ENCODE data around the gene ATG16L2.

The ATG16L2 gene

GRCh38 chr11:72776844-72777754, 37.1 kb upstream of the ATG16L2 start:
- no peak for TF ChIP-seq ZC3H10 (CRISPR knock-in tag; IDR thresholded peaks at IDR 0.05)
- TF ChIP-seq ZFP3 (CRISPR knock-in tag; IDR thresholded peaks at IDR 0.05) = no peak
- no peak for TF ChIP-seq ZFP30 (CRISPR knock-in tag; IDR thresholded peaks at IDR 0.05)
- TF ChIP-seq SNAI2 (CRISPR knock-in tag; IDR thresholded peaks at IDR 0.05) = no peak
- TF ChIP-seq TOX (CRISPR knock-in tag; IDR thresholded peaks at IDR 0.05; ENCODE audit: borderline replicate concordance) = no peak
- TF ChIP-seq PPARA (CRISPR knock-in tag; IDR thresholded peaks at IDR 0.05; ENCODE audit: borderline replicate concordance) = no peak
- TF ChIP-seq CSDC2 (CRISPR knock-in tag; IDR thresholded peaks at IDR 0.05) = no peak
- no peak for TF ChIP-seq CREB5 (CRISPR knock-in tag; IDR thresholded peaks at IDR 0.05; ENCODE audit: low read depth)
- TF ChIP-seq ZNF70 (CRISPR knock-in tag; IDR thresholded peaks at IDR 0.05) = no peak
- no peak for ATAC-seq

DNA sequence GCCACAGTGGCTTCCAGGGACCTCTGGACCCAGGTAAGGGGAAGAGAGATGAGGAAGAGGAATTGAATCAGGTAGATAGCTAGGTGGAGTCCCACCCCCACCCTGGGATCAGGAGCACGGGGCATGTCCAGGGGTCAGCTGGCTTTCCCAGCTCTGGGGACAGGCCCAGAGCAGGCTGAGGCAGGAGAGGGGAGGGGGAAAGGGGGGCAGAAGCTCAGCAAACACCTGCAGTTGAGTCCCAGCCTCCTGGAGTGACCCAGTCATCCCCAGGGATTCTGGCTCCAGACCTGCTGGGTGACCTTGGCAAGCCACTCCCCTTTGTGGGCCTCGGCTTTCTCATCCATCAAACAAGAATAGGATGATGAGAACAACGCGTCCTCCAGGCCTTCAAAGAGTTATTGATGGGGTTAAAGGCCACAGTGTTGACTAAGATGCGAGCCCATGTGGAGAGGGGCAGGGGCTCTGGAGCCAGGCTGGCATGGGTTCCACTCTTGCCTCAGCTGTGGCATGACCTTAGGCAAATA, 36.4 kb upstream of the ATG16L2 start:
- no peak for ATAC-seq
- TF ChIP-seq OSR1 (CRISPR knock-in tag; IDR thresholded peaks at IDR 0.05) = no peak
- no peak for TF ChIP-seq ZFP30 (CRISPR knock-in tag; IDR thresholded peaks at IDR 0.05)
- no peak for TF ChIP-seq TSHZ2 (CRISPR knock-in tag; IDR thresholded peaks at IDR 0.05)
- TF ChIP-seq TCF4 (CRISPR knock-in tag; IDR thresholded peaks at IDR 0.05; ENCODE audit: borderline replicate concordance) = no peak
- TF ChIP-seq CSRNP3 (CRISPR knock-in tag; IDR thresholded peaks at IDR 0.05) = no peak
- no peak for TF ChIP-seq RARB (CRISPR knock-in tag; IDR thresholded peaks at IDR 0.05)
- TF ChIP-seq PATZ1 (CRISPR knock-in tag; IDR thresholded peaks at IDR 0.05; ENCODE audit: borderline replicate concordance) = no peak
- TF ChIP-seq BACH2 (CRISPR knock-in tag; IDR thresholded peaks at IDR 0.05; ENCODE audit: borderline replicate concordance) = no peak
- no peak for TF ChIP-seq ISL1 (CRISPR knock-in tag; IDR thresholded peaks at IDR 0.05)
- no peak for TF ChIP-seq ZFP3 (CRISPR knock-in tag; IDR thresholded peaks at IDR 0.05)
- TF ChIP-seq CREB5 (CRISPR knock-in tag; IDR thresholded peaks at IDR 0.05; ENCODE audit: low read depth) = no peak
- no peak for TF ChIP-seq ARNTL (CRISPR knock-in tag; IDR thresholded peaks at IDR 0.05; ENCODE audit: borderline replicate concordance, low read depth)
- no peak for TF ChIP-seq ZNF70 (CRISPR knock-in tag; IDR thresholded peaks at IDR 0.05)
- no peak for TF ChIP-seq SNAI2 (CRISPR knock-in tag; IDR thresholded peaks at IDR 0.05)
